ENCODE data around the gene BCDIN3D. TPM values are rescaled to one million over a fixed set of nuclear protein-coding genes. Genes with fewer than 3 reads are reported as not detected.

The BCDIN3D gene
- total RNA-seq, 1 experiment from 2014 or later: 1.6 TPM

GRCh38 chr12:49868952-49869815 is 26.3 kb upstream of the BCDIN3D start:
- POLR2A ChIA-PET: interaction anchor here (0.5 kb wide), 1 partner anchor 312 kb away, joined by 4 read pairs; no protein-coding TSS in a partner anchor
- ATAC-seq (no peak), DNase-seq (ENCODE audit: low spot score) (no peak)
- H3K27me3 Mint-ChIP-seq (ENCODE audit: low read depth): peaks cover 10% of the 10 kb centered on the region
- no peaks in the 10 kb centered on the region for H3K9me3 Mint-ChIP-seq
- H3K4me3 Mint-ChIP-seq: no peak overlapping the region
- TF ChIP-seq TCF7 (CRISPR knock-in tag; IDR thresholded peaks at IDR 0.05; ENCODE audit: low read depth): no peak
- no peak for TF ChIP-seq ZNF425 (CRISPR knock-in tag; conservative IDR thresholded peaks at IDR 0.05)
- TF ChIP-seq PREB (CRISPR knock-in tag; IDR thresholded peaks at IDR 0.05; ENCODE audit: borderline replicate concordance): no peak
- no peak for TF ChIP-seq ZSCAN18 (CRISPR knock-in tag; IDR thresholded peaks at IDR 0.05)
- H3K27ac Mint-ChIP-seq: no peak overlapping the region
- CTCF ChIA-PET: interaction anchor here (0.6 to 9.5 kb wide), 6 partner anchors 12 to 201 kb away, joined by 3 to 99 read pairs (median 8); no protein-coding TSS in a partner anchor
- H3K4me1 Mint-ChIP-seq: peaks cover 9% of the 10 kb centered on the region
- no peaks in the 10 kb centered on the region for H3K36me3 Mint-ChIP-seq

GRCh38 chr12:49868449-49868848 is 25.5 kb upstream of the BCDIN3D start:
- Mint-ChIP-seq H3K27ac (no peak overlapping the region; the same call in 1 of the 2 replicates), H3K36me3 (no peaks in the 10 kb centered on the region), H3K9me3 (no peaks in the 10 kb centered on the region), H3K4me3 (no peak overlapping the region), H3K27me3 (ENCODE audit: low read depth) (peaks cover 10% of the 10 kb centered on the region), H3K4me1 (peaks cover 9% of the 10 kb centered on the region)
- POLR2A ChIA-PET: no interaction called here
- CTCF ChIA-PET: interaction anchor here (1.6 to 9.5 kb wide), 13 partner anchors 13 to 573 kb away, joined by 6 to 99 read pairs (median 12); partner anchors contain the start of gene PRPH
- DNase-seq (ENCODE audit: low spot score) (no peak), ATAC-seq (no peak)
- TF ChIP-seq ZNF121 (CRISPR knock-in tag; IDR thresholded peaks at IDR 0.05): no peak
- no peak for TF ChIP-seq GTF2I (CRISPR knock-in tag; conservative IDR thresholded peaks at IDR 0.05)
- no peak for TF ChIP-seq E2F4 (CRISPR knock-in tag; IDR thresholded peaks at IDR 0.05; ENCODE audit: borderline replicate concordance, low read depth)
- TF ChIP-seq USF2 (CRISPR knock-in tag; IDR thresholded peaks at IDR 0.05): no peak
- TF ChIP-seq KAT7 (CRISPR knock-in tag; IDR thresholded peaks at IDR 0.05; ENCODE audit: borderline replicate concordance): no peak
- no peak for TF ChIP-seq NFE2L1 (CRISPR knock-in tag; IDR thresholded peaks at IDR 0.05)
- TF ChIP-seq MAX (CRISPR knock-in tag; IDR thresholded peaks at IDR 0.05): no peak
- TF ChIP-seq JAZF1 (CRISPR knock-in tag; IDR thresholded peaks at IDR 0.05): no peak
- no peak for TF ChIP-seq ZNF425 (CRISPR knock-in tag; conservative IDR thresholded peaks at IDR 0.05)

Data from WTC11 (cell line).